GM18498 (cell line): ENCODE results near the gene UPK1A.
"Not testable (repeated sequence)": the region's sequence is repeated elsewhere in the genome, so short reads cannot be mapped to it uniquely, and the experiment has no call there.

Experiments
- ATAC-seq: cut with Tn5 transposase; IDR thresholded peaks from one replicate; pipeline ENCODE4 v1.9.1; 2021; ENCODE audit warnings: mild to moderate bottlenecking, moderate library complexity; ENCODE audit not compliant: unreplicated experiment

Gene UPK1A

GRCh38 chr19:35644206-35644986 lies 21.9 kb upstream of the UPK1A start:
- peak; percentile 71 for ATAC-seq

- no peak for ATAC-seq
Measured at GRCh38 chr19:35644987-35645679, 21.2 kb upstream of the UPK1A start.

- no peak for ATAC-seq
Measured at GRCh38 chr19:35645680-35646511, 20.4 kb upstream of the UPK1A start.

- ATAC-seq: peak; percentile 73
Measured at GRCh38 chr19:35648017-35648961, 18.0 kb upstream of the UPK1A start, which contains the start of gene COX6B1. Gene COX6B1, plus strand, starts transcription at chr19:35648323. Its CDS starts 2,921 bp downstream, at chr19:35651244.

GRCh38 chr19:35650581-35650980 lies 15.7 kb upstream of the UPK1A start:
- ATAC-seq: no peak

GRCh38 chr19:35654828-35655227 lies 11.5 kb upstream of the UPK1A start:
- ATAC-seq: not testable (repeated sequence)

- ATAC-seq: no peak
Measured at GRCh38 chr19:35655600-35655999, 10.7 kb upstream of the UPK1A start.

- ATAC-seq: no peak
Measured at GRCh38 chr19:35656700-35657099, 9.6 kb upstream of the UPK1A start.

GRCh38 chr19:35657904-35658700 lies 8.2 kb upstream of the UPK1A start:
- ATAC-seq: no peak

GRCh38 chr19:35661995-35662340 lies 4.3 kb upstream of the UPK1A start:
- ATAC-seq: no peak

- ATAC-seq: no peak
Measured at GRCh38 chr19:35663981-35664380, 2.3 kb upstream of the UPK1A start.

GRCh38 chr19:35665157-35665556 lies 1.2 kb upstream of the UPK1A start:
- ATAC-seq: no peak

GRCh38 chr19:35665604-35666003 lies 713 bp upstream of the UPK1A start:
- no peak for ATAC-seq

- no peak for ATAC-seq
Measured at GRCh38 chr19:35669566-35669965, 3.2 kb downstream of the UPK1A start.

GRCh38 chr19:35669974-35670373 lies 3.7 kb downstream of the UPK1A start:
- ATAC-seq: no peak

- no peak for ATAC-seq
Measured at GRCh38 chr19:35670686-35671085, 4.4 kb downstream of the UPK1A start.

- no peak for ATAC-seq
Measured at GRCh38 chr19:35671818-35672217, 5.5 kb downstream of the UPK1A start.

GRCh38 chr19:35673121-35673804 lies 6.9 kb downstream of the UPK1A start:
- no peak for ATAC-seq

GRCh38 chr19:35675589-35676140 lies 9.3 kb downstream of the UPK1A start:
- ATAC-seq: no peak
